Astrocyte of the cerebellum (primary cell): ENCODE data around the gene HSD17B14.

Source experiments
- DNase-seq: peaks from one replicate; pipeline ENCODE4 v3.0.0-alpha.2; 2011; ENCODE audit warnings: low read depth
- H3K4me3 ChIP-seq: 2 replicates; pipeline ENCODE4 v1.5.1; 2011; ENCODE audit warnings: mild to moderate bottlenecking, low read depth, low read length, moderate library complexity
- in situ Hi-C: cut with HindIII; loops from 2 replicates; pipeline ENCODE4 v1.10.0; 2017; ENCODE audit warnings: low sequenced_read_pairs
- TF ChIP-seq, protein P1 (sequence below): IDR thresholded peaks from 2 replicates; pipeline ENCODE4 v1.5.1; 2012; ENCODE audit warnings: low read length, low read depth, moderate library complexity, mild to moderate bottlenecking; ENCODE audit errors: missing control alignments

The HSD17B14 gene

DNA sequence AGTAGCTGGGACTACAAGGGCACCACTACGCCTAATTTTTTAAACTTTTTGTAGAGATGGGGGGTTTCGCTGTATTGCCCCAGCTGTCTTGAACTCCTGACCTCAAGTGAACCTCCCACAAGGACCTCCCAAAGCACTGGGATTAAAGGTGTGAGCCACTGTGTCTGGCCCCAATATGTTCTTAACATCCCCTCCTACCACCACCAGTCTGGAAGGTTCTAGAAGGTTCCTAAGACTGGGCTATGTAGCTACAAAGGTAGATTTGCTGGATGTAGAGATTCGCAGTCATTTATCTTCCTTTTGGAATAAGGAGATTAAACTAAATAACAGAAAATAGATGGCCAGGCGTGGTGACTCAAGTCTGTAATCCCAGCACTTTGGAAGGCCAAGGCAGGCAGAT is 5.3 kb downstream of the HSD17B14 start:
- TF ChIP-seq, protein P1, sequence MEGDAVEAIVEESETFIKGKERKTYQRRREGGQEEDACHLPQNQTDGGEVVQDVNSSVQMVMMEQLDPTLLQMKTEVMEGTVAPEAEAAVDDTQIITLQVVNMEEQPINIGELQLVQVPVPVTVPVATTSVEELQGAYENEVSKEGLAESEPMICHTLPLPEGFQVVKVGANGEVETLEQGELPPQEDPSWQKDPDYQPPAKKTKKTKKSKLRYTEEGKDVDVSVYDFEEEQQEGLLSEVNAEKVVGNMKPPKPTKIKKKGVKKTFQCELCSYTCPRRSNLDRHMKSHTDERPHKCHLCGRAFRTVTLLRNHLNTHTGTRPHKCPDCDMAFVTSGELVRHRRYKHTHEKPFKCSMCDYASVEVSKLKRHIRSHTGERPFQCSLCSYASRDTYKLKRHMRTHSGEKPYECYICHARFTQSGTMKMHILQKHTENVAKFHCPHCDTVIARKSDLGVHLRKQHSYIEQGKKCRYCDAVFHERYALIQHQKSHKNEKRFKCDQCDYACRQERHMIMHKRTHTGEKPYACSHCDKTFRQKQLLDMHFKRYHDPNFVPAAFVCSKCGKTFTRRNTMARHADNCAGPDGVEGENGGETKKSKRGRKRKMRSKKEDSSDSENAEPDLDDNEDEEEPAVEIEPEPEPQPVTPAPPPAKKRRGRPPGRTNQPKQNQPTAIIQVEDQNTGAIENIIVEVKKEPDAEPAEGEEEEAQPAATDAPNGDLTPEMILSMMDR, result no peak
- no peak overlapping the region for H3K4me3 ChIP-seq
- in situ Hi-C loops, result no loop called here
- no peak for DNase-seq

DNA sequence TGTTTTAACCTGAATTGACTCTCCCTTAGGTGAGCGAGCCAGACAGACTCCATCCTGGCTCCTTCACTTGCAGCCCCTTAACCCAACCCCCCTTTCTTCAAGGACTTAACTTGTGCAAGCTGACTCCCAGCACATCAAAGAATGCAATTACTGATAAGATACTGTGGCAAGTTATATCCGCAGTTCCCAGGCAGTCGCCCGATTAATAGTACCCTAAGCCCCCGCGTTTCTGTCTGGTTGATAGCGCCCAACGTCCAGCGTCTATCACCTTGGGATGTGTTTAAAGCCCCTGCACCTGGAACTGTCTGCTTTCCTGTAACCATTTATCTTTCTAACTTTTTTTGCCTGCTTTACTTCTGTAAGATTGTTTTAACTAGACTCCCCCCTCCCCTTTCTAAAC is 6.2 kb downstream of the HSD17B14 start:
- no peak for DNase-seq
- TF ChIP-seq, protein P1, result no peak
- no peak overlapping the region for H3K4me3 ChIP-seq
- in situ Hi-C loops, result no loop called here

DNA sequence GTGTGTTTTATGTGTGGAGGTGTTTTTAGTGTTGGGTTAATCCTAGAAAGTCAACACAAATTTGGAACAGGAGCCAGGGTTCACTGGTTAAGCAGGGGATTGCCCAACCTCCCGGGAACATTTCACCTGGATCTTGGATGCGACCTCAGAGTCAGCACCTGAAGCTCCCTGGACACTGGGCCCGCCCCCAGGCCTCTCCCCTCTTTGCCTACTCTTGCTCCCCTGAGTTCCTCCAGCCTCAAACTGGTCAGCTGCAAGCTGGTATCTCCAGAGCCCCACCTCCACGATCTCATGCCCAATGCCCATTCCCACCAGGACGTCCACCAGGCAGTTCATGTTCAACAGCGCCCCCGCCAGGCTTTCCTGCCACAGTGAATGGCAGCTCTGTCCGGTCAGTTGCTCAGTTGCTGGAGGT is 9.7 kb downstream of the HSD17B14 start:
- TF ChIP-seq, protein P1, result no peak

DNA sequence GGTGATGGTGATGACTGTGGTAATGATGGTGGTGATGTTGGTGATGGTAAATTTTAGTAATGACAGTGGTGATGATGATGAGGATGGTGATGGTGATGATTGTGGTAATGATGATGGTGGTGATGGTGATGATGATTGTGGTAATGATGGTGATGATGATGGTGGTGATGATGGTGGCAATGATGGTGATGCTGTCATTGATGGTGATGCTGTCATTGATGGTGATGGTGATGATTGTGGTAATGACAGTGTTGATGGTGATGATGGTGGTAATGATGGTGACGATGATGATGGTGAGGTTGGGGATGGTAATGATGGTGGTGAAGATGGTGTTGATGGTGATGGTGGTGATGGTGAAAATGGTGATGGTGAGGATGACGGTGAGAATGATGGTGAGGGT is 13.8 kb downstream of the HSD17B14 start:
- in situ Hi-C loops, result no loop called here
- TF ChIP-seq, protein P1, result no peak
- no peak overlapping the region for H3K4me3 ChIP-seq
- no peak for DNase-seq

More for the DNA sequence above, 9.7 kb downstream of the HSD17B14 start:
- no peak overlapping the region for H3K4me3 ChIP-seq
- in situ Hi-C loops, result no loop called here
- DNase-seq, result no peak

DNA sequence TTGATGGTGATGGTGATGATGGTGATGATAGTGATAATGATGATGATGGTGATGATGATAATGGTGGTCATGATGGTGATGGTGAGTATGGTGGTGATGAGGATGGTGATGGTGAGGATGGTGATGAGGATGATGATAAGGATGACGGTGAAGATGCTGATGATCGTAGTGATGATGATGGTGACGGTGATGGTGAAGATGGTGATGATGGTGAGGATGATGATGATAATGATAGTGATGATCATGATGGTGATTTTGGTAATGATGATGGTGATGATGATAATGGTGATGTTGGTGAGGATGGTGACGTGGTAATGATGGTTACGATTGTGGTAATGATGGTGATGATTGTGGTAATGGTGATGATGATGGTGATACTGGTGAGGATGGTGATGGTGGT is 14.7 kb downstream of the HSD17B14 start:
- DNase-seq, result no peak
- TF ChIP-seq, protein P1, result no peak
- H3K4me3 ChIP-seq, result no peak overlapping the region
- in situ Hi-C loops, result no loop called here

DNA sequence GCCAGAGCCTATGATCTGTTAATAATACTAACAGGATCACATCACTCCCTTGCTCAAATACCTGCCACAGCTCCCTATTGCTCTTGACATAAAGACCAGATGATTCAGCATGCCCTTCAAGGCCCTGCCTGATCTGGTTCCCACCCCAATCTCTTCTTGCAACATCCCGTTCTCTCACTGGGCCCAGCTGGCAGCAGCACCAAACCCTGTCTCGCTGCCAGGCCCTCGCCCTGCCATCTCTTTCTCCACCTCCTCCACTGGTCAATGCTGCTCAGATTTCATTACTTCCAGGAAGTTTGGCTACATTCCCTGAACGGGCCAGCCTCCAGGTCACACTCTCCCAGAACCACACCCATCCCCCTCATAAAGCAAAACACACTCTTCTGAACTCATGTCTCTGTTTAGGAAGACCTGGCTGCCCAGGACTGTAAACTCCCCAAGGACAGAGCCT is 16.9 kb downstream of the HSD17B14 start:
- no peak overlapping the region for H3K4me3 ChIP-seq
- no peak for DNase-seq
- in situ Hi-C loops, result no loop called here
- TF ChIP-seq, protein P1, result no peak

DNA sequence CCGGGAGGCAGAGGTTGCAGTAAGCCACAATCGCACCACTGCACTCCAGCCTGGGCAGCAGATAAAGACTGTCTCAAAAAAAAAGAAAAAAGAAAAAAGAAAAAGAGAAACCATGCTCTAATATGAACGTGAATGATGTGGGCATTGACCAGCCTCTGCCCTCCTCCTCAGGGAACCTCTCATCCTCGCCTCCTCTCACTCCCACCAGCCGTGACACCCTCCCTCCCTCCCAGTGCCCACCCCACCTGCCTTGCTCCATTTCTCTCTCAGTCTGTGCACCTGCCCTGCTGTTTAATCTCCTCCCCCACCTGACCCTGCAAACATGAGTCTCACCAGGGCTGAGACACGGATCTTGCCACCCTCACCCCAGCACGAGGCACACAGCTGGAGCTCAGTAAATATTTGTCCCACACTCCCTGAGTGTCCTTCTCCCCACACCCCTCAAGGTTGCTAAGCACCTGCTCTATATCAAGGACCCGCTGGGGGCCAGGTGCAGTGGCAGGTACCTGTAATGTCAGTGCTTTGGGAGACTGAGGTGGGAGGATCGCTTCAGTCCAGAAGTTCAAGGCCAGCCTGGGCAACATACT is 18.0 kb downstream of the HSD17B14 start:
- no peak overlapping the region for H3K4me3 ChIP-seq
- TF ChIP-seq, protein P1, result no peak
- in situ Hi-C loops, result no loop called here
- no peak for DNase-seq
